ENCODE data around the gene NT5C1A. TPM values are rescaled to one million over a fixed set of nuclear protein-coding genes. Genes with fewer than 3 reads are reported as not detected.

The NT5C1A gene
- total and polyA plus RNA-seq, 11 donors = 2.0 to 46.6 (median 17.2) TPM

- H3K36me3 ChIP-seq = no peaks in the 10 kb centered on the region
- no peak for TF ChIP-seq CTCF (IDR thresholded peaks at IDR 0.05)
- TF ChIP-seq POLR2A (IDR thresholded peaks at IDR 0.05) = no peak
- H3K27ac ChIP-seq = no peak overlapping the region
- intact Hi-C loops (cut with DNase I) = no loop called here
- WGBS, 4 donors = 85 to 96% (median 93%) methylated on average over 1 of the region's 1 CpG
- no peaks in the 10 kb centered on the region for H3K9me3 ChIP-seq
- ATAC-seq = no peak
- H3K4me3 ChIP-seq = no peak overlapping the region
- H3K27me3 ChIP-seq = peaks cover 0 to 68% (median 24%) of the 10 kb centered on the region in 9 donors
- no peak for DNase-seq
- peaks cover 2 to 26% (median 16%) of the 10 kb centered on the region in 12 donors for H3K4me1 ChIP-seq
Measured at GRCh38 chr1:39694026-39694425, 22.1 kb upstream of the NT5C1A start.

GRCh38 chr1:39692152-39693074, 20.5 kb upstream of the NT5C1A start:
- 9 to 15% (median 13%) methylated on average over 34 to 56 of the region's 56 CpGs for WGBS, 4 donors

GRCh38 chr1:39691383-39692151, 19.7 kb upstream of the NT5C1A start, which contains the start of gene HPCAL4:
Gene HPCAL4, minus strand, starts transcription at chr1:39691433. Its CDS starts 6,830 bp downstream, at chr1:39684603.
- Histone ChIP-seq H3K27ac (no peak within 1 kb of the TSS), H3K36me3 (no peaks in the 10 kb centered on the region), H3K4me1 (peaks cover 2 to 27% (median 16%) of the 10 kb centered on the region in 12 donors), H3K4me3 (peak within 1 kb of the TSS in 11 of 12 donors; percentile 15 to 57 (median 40)), H3K9me3 (no peaks in the 10 kb centered on the region), H3K27me3 (peaks cover 0 to 74% (median 26%) of the 10 kb centered on the region in 9 donors)
- WGBS, 4 donors = 1 to 3% (median 3%) methylated on average over 27 to 47 of the region's 47 CpGs
- DNase-seq = peak; percentile 86 to 93 (median 90)
- intact Hi-C loops (cut with DNase I) = no loop called here
- TF ChIP-seq CTCF (IDR thresholded peaks at IDR 0.05) = no peak
- TF ChIP-seq POLR2A (IDR thresholded peaks at IDR 0.05) = no peak
- peak; percentile 92 to 99 (median 98) for ATAC-seq

More at GRCh38 chr1:39692152-39693074, 20.5 kb upstream of the NT5C1A start:
- H3K27ac ChIP-seq = no peak overlapping the region
- H3K4me1 ChIP-seq = peaks cover 2 to 27% (median 16%) of the 10 kb centered on the region in 12 donors
- H3K9me3 ChIP-seq = no peaks in the 10 kb centered on the region
- intact Hi-C loops (cut with DNase I) = no loop called here
- ATAC-seq (no peak), DNase-seq (no peak)
- no peaks in the 10 kb centered on the region for H3K36me3 ChIP-seq
- peak overlapping the region in 11 of 12 donors; percentile 15 to 57 (median 40) for H3K4me3 ChIP-seq
- TF ChIP-seq POLR2A (IDR thresholded peaks at IDR 0.05) = no peak
- no peak for TF ChIP-seq CTCF (IDR thresholded peaks at IDR 0.05)
- H3K27me3 ChIP-seq = peaks cover 0 to 80% (median 26%) of the 10 kb centered on the region in 9 donors

Data from heart left ventricle (tissue), 16 donors.